Calu3 (cell line): ENCODE data around the gene MRPL41. TPM values are rescaled to one million over a fixed set of nuclear protein-coding genes. Genes with fewer than 3 reads are reported as not detected.
"Not testable (repeated sequence)": the region's sequence is repeated elsewhere in the genome, so short reads cannot be mapped to it uniquely, and the experiment has no call there.

Experiments used
- BruUV-seq: library from RNA; stranded (reverse); fragments of 400-500 nt; replicated peaks from 2 replicates; lab custom pipeline; 2021; lab: Mats Ljungman, UMichigan
- CTCF ChIA-PET: fragments of 300-600 bp; sonication (Branson Sonifier 250); formaldehyde crosslinking; loops from one replicate; lab custom pipeline; 2022; ENCODE audit warnings: antibody characterized with exemption; lab: Charles Lee
- DNase-seq: peaks from one replicate; pipeline ENCODE4 v3.0.0; 2022
- H3K27ac Mint-ChIP-seq: one replicate; pipeline ENCODE4 v1.8.0; 2022; ENCODE audit warnings: mixed read lengths; ENCODE audit not compliant: unreplicated experiment
- H3K27me3 Mint-ChIP-seq: one replicate; pipeline ENCODE4 v1.8.0; 2022; ENCODE audit warnings: mixed read lengths; ENCODE audit not compliant: unreplicated experiment
- H3K36me3 Mint-ChIP-seq: one replicate; pipeline ENCODE4 v1.8.0; 2022; ENCODE audit warnings: mild to moderate bottlenecking, moderate library complexity, mixed read lengths; ENCODE audit not compliant: insufficient read depth, unreplicated experiment
- H3K4me1 Mint-ChIP-seq: one replicate; pipeline ENCODE4 v1.8.0; 2022; ENCODE audit warnings: mild to moderate bottlenecking, low read depth, mixed read lengths; ENCODE audit not compliant: unreplicated experiment
- H3K4me3 Mint-ChIP-seq: one replicate; pipeline ENCODE4 v1.8.0; 2022; ENCODE audit warnings: mild to moderate bottlenecking, low read depth, moderate library complexity, mixed read lengths; ENCODE audit not compliant: unreplicated experiment
- H3K9me3 Mint-ChIP-seq: one replicate; pipeline ENCODE4 v1.8.0; 2022; ENCODE audit warnings: low read depth, mixed read lengths; ENCODE audit not compliant: unreplicated experiment
- intact Hi-C: fragments of 100-400 bp; cut with micrococcal nuclease; formaldehyde crosslinking; loops from one replicate; pipeline ENCODE4 v1.10.0; 2022; ENCODE audit not compliant: unreplicated experiment
- total RNA-seq: library from RNA; stranded (reverse); gene quantifications from 2 replicates; pipeline ENCODE4 v1.2.3, GENCODE V29; 2022
- TF ChIP-seq, protein P1 (sequence below): fragments of 200-600 bp; IDR thresholded peaks from one replicate; pipeline ENCODE4 v1.8.0; 2022; ENCODE audit warnings: antibody characterized with exemption; ENCODE audit not compliant: unreplicated experiment

Gene MRPL41
- total RNA-seq, 1 experiment from 2014 or later: 27.6 TPM

DNA sequence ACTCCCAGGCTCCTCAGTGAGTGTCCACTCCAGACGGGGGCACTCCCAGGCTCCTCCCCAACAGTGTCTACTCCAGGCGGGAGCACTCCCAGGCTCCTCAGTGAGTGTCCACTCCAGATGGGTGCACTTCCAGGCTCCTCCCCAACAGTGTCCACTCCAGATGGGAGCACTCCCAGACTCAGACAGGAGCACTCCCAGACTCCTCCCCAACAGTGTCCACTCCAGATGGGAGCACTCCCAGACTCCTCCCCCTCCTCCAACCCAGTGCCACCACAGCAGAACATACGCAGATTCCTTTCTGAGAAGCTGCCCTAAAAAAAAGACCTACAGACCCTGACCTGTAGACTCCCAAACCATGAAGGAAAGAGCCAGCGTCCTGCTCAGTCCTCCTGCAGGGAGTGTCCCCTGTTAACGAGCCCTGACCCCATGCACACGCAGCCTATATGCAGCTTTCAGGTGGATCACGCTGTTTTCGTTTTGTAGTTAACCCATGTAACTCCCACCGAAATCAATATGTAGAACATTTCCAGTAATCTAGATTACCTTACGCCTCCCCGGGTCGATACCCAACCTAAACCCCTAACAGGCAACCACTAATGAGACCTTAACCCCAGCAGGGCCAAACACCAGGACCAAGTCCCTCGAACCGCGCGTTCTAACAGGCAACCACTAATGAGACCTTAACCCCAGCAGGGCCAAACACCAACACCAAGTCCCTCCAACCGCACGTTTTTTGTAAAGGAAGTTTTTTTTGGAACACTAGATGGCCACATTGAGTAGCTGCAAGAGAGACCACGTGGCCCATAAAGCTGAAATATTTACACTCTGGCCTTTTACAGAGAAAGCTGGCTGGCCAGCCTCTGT, 17.2 kb upstream of the MRPL41 start:
- no TSS peak for BruUV-seq
- peak; percentile 35 for DNase-seq
- intact Hi-C loops: no loop called here
- peaks cover 9% of the 10 kb centered on the region for H3K4me1 Mint-ChIP-seq
- H3K36me3 Mint-ChIP-seq: peaks cover 4% of the 10 kb centered on the region
- H3K4me3 Mint-ChIP-seq: peak overlapping the region; percentile 50
- TF ChIP-seq, protein P1, sequence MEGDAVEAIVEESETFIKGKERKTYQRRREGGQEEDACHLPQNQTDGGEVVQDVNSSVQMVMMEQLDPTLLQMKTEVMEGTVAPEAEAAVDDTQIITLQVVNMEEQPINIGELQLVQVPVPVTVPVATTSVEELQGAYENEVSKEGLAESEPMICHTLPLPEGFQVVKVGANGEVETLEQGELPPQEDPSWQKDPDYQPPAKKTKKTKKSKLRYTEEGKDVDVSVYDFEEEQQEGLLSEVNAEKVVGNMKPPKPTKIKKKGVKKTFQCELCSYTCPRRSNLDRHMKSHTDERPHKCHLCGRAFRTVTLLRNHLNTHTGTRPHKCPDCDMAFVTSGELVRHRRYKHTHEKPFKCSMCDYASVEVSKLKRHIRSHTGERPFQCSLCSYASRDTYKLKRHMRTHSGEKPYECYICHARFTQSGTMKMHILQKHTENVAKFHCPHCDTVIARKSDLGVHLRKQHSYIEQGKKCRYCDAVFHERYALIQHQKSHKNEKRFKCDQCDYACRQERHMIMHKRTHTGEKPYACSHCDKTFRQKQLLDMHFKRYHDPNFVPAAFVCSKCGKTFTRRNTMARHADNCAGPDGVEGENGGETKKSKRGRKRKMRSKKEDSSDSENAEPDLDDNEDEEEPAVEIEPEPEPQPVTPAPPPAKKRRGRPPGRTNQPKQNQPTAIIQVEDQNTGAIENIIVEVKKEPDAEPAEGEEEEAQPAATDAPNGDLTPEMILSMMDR: peak; percentile 37
- no peak overlapping the region for H3K27ac Mint-ChIP-seq
- no peaks in the 10 kb centered on the region for H3K9me3 Mint-ChIP-seq
- H3K27me3 Mint-ChIP-seq: no peaks in the 10 kb centered on the region
- CTCF ChIA-PET: interaction anchor here (0.6 to 1.0 kb wide), 6 partner anchors 12 to 599 kb away, joined by 3 to 9 read pairs (median 4); partner anchors contain the start of genes EXD3, NOXA1 and PNPLA7

DNA sequence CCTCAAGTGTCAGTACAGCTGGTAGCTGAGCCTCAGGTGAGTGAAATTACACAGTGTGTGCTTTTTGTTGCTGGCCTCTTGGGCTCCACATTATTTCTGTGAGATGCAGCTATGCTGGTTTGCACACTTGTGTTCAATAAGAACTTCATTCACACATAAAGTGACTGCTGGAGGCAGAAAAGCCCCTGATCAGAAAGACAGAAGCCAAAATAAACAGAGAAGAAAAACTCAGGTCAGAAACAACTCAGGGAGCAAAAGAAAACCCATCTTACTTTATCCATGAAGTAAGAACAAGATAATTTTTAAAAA, 16.6 kb upstream of the MRPL41 start:
- intact Hi-C loops: no loop called here
- no peak for DNase-seq
- Mint-ChIP-seq H3K27ac (no peak overlapping the region), H3K27me3 (no peaks in the 10 kb centered on the region), H3K4me3 (peak overlapping the region; percentile 50), H3K36me3 (peaks cover 4% of the 10 kb centered on the region), H3K4me1 (peaks cover 9% of the 10 kb centered on the region), H3K9me3 (no peaks in the 10 kb centered on the region)
- TF ChIP-seq, protein P1: no peak
- CTCF ChIA-PET: interaction anchor here (0.6 to 1.0 kb wide), 6 partner anchors 12 to 600 kb away, joined by 3 to 9 read pairs (median 4); partner anchors contain the start of genes EXD3, NOXA1 and PNPLA7
- no TSS peak for BruUV-seq

DNA sequence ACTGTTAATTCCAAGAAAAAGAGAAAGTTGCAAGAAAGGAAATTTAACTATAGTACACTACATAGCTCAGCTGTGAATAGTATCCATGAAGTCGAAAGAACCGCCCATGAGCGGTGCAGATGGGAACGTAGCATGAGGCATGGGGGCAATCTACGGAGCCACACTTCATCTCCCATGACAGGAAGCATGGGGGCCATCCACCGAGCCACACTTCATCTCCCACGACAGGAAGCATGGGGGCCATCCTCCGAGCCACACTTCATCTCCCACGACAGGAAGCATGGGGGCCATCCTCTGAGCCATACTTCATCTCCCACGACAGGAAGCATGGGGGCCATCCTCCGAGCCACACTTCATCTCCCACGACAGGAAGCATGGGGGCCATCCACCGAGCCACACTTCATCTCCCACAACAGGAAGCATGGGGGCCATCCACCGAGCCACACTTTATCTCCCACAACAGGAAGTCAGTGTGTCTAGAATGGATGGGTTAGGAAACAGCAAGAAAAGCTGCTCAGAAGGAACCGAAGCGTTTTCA, 15.0 kb upstream of the MRPL41 start:
- intact Hi-C loops, H3K9me3 Mint-ChIP-seq, BruUV-seq, DNase-seq, H3K4me3 Mint-ChIP-seq, H3K27me3 Mint-ChIP-seq, H3K36me3 Mint-ChIP-seq, CTCF ChIA-PET, H3K27ac Mint-ChIP-seq, H3K4me1 Mint-ChIP-seq: not testable (repeated sequence)

DNA sequence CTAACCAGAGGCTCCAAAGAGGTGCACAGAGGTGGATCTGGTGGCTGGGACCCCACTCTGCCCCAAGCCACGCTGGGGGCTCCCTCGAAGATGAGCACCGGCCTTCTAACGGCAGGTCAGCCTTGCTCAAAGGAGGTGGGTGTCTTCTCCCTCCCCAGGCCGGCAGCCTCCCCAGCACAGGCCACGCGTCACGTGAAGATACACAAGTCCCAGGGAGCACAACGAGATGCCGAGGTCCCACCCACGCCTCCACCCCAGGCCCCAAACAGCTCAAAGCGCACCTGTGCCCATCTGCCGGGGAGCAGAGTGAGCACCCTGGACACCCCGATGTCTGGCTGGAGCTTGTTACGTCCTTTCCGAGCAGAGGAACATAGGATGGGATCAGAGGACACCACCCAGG, 13.6 kb upstream of the MRPL41 start:
- CTCF ChIA-PET: no interaction called here
- H3K4me1 Mint-ChIP-seq: peaks cover 9% of the 10 kb centered on the region
- H3K4me3 Mint-ChIP-seq: no peak overlapping the region

More for the DNA sequence above, 13.6 kb upstream of the MRPL41 start:
- Mint-ChIP-seq H3K9me3 (no peaks in the 10 kb centered on the region), H3K27me3 (no peaks in the 10 kb centered on the region), H3K36me3 (peaks cover 4% of the 10 kb centered on the region), H3K27ac (no peak overlapping the region)
- TF ChIP-seq, protein P1: no peak
- BruUV-seq: no TSS peak
- intact Hi-C loops: no loop called here
- no peak for DNase-seq
